K562 (cell line): Measurements from ENCODE around the gene VARS1. TPM values are rescaled to one million over a fixed set of nuclear protein-coding genes. Genes with fewer than 3 reads are reported as not detected.
A peak's percentile ranks its signal among the peaks of the same experiment; 100 is the strongest.

Source experiments
- BACH1 ChIP-seq: fragments of 200-800 bp; sonication (Bioruptor generic); IDR thresholded peaks from 2 replicates; pipeline ENCODE4 v1.6.1; 2016; ENCODE audit warnings: missing genetic modification characterization, missing compliant biosample characterization
- DDX20 ChIP-seq: fragments of 450-650 bp; IDR thresholded peaks from 2 replicates; pipeline ENCODE4 v1.6.1; 2016; ENCODE audit warnings: missing genetic modification characterization, low read depth, mild to moderate bottlenecking, missing compliant biosample characterization, moderate library complexity
- FUS ChIP-seq: fragments of 200-400 bp; formaldehyde crosslinking; optimal IDR thresholded peaks from 2 replicates; pipeline ENCODE3; 2017; ENCODE audit warnings: low read depth, low read length
- HDAC3 ChIP-seq: fragments of 450-650 bp; IDR thresholded peaks from 2 replicates; pipeline ENCODE4 v1.6.1; 2018; ENCODE audit warnings: borderline replicate concordance, mild to moderate bottlenecking, moderate library complexity; ENCODE audit not compliant: partially characterized antibody
- MIER1 ChIP-seq: fragments of 450-650 bp; IDR thresholded peaks from 2 replicates; pipeline ENCODE4 v1.6.1; 2016; ENCODE audit warnings: antibody characterized with exemption, mild to moderate bottlenecking, low read depth
- MYBL2 ChIP-seq, 2 experiments: fragments of 450-650 bp in 1 of 2; sonication (generic) in 1 of 2; formaldehyde crosslinking in 1 of 2; IDR thresholded peaks; 2 replicates each; pipeline versions ENCODE4 v1.6.1 to v1.8.1; 2017 to 2022; ENCODE audit warnings: borderline replicate concordance in 1 of 2, inconsistent platforms in 1 of 2, low read depth in 1 of 2, mild to moderate bottlenecking in 1 of 2, missing genetic modification reagents in 1 of 2, moderate library complexity in 1 of 2
- NFRKB ChIP-seq: fragments of 450-650 bp; IDR thresholded peaks from 2 replicates; pipeline ENCODE4 v1.6.1; 2016; ENCODE audit warnings: low read depth
- RAD21 ChIP-seq, 2 experiments: fragments of 250-450 bp in 1 of 2; fragments of 450-650 bp in 1 of 2; sonication (Bioruptor Pico) in 1 of 2; formaldehyde crosslinking in 1 of 2; IDR thresholded peaks in 1 of 2; conservative IDR thresholded peaks in 1 of 2; 2 replicates each; pipeline versions ENCODE4 v1.4.0 to v1.8.0; 2020 to 2022; ENCODE audit warnings: mild to moderate bottlenecking in 2 of 2, moderate library complexity in 1 of 2
- SFPQ ChIP-seq: fragments of 200-400 bp; formaldehyde crosslinking; IDR thresholded peaks from 2 replicates; pipeline ENCODE4 v1.6.1; 2017; ENCODE audit warnings: mild to moderate bottlenecking, low read depth, low read length, moderate library complexity
- ZHX1 ChIP-seq: fragments of 150-350 bp; conservative IDR thresholded peaks from 2 replicates; pipeline ENCODE4 v1.6.1; 2014; ENCODE audit warnings: low read length
- ZNF263 ChIP-seq: sonication (generic); formaldehyde crosslinking; IDR thresholded peaks from 2 replicates; pipeline ENCODE4 v1.8.0; 2022; ENCODE audit warnings: mild to moderate bottlenecking, missing genetic modification reagents, borderline replicate concordance
- polyA plus RNA-seq, 8 experiments: library from polyadenylated mRNA; depleted of rRNA in 4 of 8; stranded (reverse) in 5 of 8; unstranded in 3 of 8; fragments of >200 nt; fragmentation: Nextera tagmentation in 2 of 8; fragmentation: Illumina TruSeq in 1 of 8; extraction: Ambion mirVana in 2 of 8; extraction: Trizol in 1 of 8; gene quantifications; 2 replicates each; pipeline versions ENCODE4 v1.2.1 to v1.2.3, GENCODE V29; 2011 to 2014; ENCODE audit warnings: inconsistent platforms in 1 of 8, missing spikeins in 1 of 8
- total RNA-seq, 7 experiments: library from RNA; depleted of rRNA in 6 of 7; stranded (reverse); fragments of >200 nt in 6 of 7; fragmentation: Illumina TruSeq in 2 of 7; extraction: Trizol in 2 of 7; gene quantifications; 2 replicates each; pipeline versions ENCODE4 v1.2.1 to v1.2.3, GENCODE V29; 2011 to 2021; ENCODE audit warnings: low replicate concordance in 1 of 7
- TF ChIP-seq, protein P1 (sequence below): fragments of 200-800 bp; sonication (Bioruptor generic); IDR thresholded peaks from 2 replicates; pipeline ENCODE4 v1.6.1; 2017; ENCODE audit warnings: missing genetic modification characterization, missing compliant biosample characterization
- TF ChIP-seq, protein P2 (sequence below): sonication (generic); formaldehyde crosslinking; IDR thresholded peaks from 2 replicates; pipeline ENCODE4 v1.8.1; 2023; ENCODE audit warnings: mild to moderate bottlenecking, missing genetic modification reagents

VARS1 gene
- total and polyA plus RNA-seq, 9 of the 15 experiments (the other 6 are each of a cell fraction or from before 2014, with no cell fraction given) = 2.9 to 488 (median 130) TPM

DNA sequence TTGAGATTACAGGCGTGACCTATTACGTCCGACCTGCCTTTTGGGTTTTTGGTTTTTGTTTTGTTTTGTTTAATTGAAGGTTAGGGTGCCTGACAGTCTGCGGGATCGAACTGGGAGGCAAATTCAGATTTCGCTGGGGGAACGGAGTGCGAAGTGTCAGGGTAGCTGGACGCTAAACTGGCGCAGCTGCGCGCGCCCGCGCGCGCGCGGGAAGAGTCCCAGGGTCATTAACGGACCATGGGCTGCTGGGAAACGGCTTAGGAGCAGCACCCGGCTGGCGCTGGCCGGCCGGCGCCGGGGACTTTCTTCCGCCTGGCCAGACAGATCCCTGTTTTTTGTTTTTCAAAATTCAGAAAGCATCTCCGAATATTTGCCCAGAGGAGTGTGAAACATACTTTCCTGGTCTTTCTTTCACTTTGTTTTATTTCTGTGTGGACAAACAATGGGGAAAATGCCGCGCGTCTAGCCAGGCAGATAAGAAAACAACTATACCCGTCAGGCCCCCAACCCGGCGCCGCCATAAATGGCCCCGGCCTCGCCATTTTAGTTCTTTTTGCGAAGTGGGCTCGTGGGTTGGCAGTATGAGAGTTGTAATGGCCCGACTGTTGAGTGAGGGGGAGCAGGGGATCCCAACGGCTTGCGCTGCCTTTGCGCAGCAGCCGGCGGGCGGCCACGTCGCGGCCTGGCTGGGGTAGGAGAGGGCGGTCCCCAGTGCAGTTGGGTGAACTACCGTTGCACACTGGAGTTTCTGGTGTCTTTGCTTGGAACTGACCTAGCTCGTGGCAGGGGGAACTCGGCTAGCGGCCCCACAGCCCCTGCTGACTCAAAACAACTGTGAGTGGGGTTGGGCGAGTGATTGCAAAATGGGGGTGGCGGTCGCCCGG lies 39.1 kb upstream of the VARS1 start (continued):
- no peak for TF ChIP-seq SFPQ
- no peak for TF ChIP-seq FUS
- peak; percentile 1 to 33; a peak in 2 of 4 replicates for TF ChIP-seq RAD21 (CRISPR knock-in tag; conservative IDR thresholded peaks at IDR 0.05 in 1 of 2, IDR thresholded peaks at IDR 0.05 in 1 of 2)
- TF ChIP-seq, protein P1, sequence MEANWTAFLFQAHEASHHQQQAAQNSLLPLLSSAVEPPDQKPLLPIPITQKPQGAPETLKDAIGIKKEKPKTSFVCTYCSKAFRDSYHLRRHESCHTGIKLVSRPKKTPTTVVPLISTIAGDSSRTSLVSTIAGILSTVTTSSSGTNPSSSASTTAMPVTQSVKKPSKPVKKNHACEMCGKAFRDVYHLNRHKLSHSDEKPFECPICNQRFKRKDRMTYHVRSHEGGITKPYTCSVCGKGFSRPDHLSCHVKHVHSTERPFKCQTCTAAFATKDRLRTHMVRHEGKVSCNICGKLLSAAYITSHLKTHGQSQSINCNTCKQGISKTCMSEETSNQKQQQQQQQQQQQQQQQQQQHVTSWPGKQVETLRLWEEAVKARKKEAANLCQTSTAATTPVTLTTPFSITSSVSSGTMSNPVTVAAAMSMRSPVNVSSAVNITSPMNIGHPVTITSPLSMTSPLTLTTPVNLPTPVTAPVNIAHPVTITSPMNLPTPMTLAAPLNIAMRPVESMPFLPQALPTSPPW (CRISPR knock-in tag) = no peak
- TF ChIP-seq ZHX1 = peak; percentile 86; the same call in 1 of the 2 replicates
- peak; percentile 71 for TF ChIP-seq DDX20
- TF ChIP-seq NFRKB = peak; percentile 97
- peak; percentile 62; the same call in 1 of the 2 replicates for TF ChIP-seq ZNF263 (CRISPR knock-in tag)
- no peak for TF ChIP-seq HDAC3
- no peak; the same call in 1 of the 2 replicates for TF ChIP-seq MIER1
- peak; percentile 73; the same call in 1 of the 2 replicates for TF ChIP-seq BACH1
- TF ChIP-seq, protein P2, sequence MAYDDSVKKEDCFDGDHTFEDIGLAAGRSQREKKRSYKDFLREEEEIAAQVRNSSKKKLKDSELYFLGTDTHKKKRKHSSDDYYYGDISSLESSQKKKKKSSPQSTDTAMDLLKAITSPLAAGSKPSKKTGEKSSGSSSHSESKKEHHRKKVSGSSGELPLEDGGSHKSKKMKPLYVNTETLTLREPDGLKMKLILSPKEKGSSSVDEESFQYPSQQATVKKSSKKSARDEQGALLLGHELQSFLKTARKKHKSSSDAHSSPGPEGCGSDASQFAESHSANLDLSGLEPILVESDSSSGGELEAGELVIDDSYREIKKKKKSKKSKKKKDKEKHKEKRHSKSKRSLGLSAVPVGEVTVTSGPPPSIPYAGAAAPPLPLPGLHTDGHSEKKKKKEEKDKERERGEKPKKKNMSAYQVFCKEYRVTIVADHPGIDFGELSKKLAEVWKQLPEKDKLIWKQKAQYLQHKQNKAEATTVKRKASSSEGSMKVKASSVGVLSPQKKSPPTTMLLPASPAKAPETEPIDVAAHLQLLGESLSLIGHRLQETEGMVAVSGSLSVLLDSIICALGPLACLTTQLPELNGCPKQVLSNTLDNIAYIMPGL (CRISPR knock-in tag) = peak; percentile 96
- TF ChIP-seq MYBL2 (IDR thresholded peaks at IDR 0.05; ENCODE audit: low read depth) = no peak
- TF ChIP-seq MYBL2 (CRISPR knock-in tag; IDR thresholded peaks at IDR 0.05; ENCODE audit: borderline replicate concordance) = no peak
